K562 (cell line): ENCODE results near the gene INPP5E. TPM values are rescaled to one million over a fixed set of nuclear protein-coding genes. Genes with fewer than 3 reads are reported as not detected.

Experiments used
- ATAC-seq: fragments of 200-7000 bp; cut with Tn5 transposase; 3 replicates; pipeline ENCODE4 v1.9.1; 2020; ENCODE audit warnings: moderate library complexity
- BruUV-seq: library from RNA; stranded (reverse); fragments of 400-500 nt; replicated peaks from 2 replicates; lab custom pipeline; 2021; lab: Mats Ljungman, UMichigan
- CTCF ChIA-PET: fragments of 300-600 bp; formaldehyde crosslinking; extraction: SDS; loops from one replicate; lab custom pipeline; 2021; ENCODE audit warnings: low intra/inter-chr PET ratio; lab: Yijun Ruan, JAX
- POLR2A ChIA-PET: fragments of 300-600, 350-650 bp; sonication (Branson Sonifier 250); formaldehyde crosslinking; extraction: SDS; loops from one replicate; lab custom pipeline; 2021; ENCODE audit warnings: antibody characterized with exemption, inconsistent platforms; lab: Yijun Ruan, JAX
- DNase-seq, 4 experiments: peaks; one replicate each; pipeline versions ENCODE4 v3.0.0 to v3.0.0-alpha.2; 2011 to 2018; ENCODE audit warnings: low spot score in 3 of 4, mixed read lengths in 3 of 4; ENCODE audit errors: extremely low read depth in 1 of 4
- FAIRE-seq: peaks from 2 replicates; lab custom pipeline; 2011; peaks lifted over from hg19 to GRCh38; lab: Jason Lieb, UNC
- H2AFZ ChIP-seq: 2 replicates; pipeline ENCODE4 v1.6.0; 2011; ENCODE audit warnings: low read depth, low read length, control low read depth, inconsistent platforms
- H3K27ac ChIP-seq: fragments of 200-600 bp; 3 replicates; pipeline ENCODE4 v1.8.0; 2011; ENCODE audit warnings: low read depth, mild to moderate bottlenecking, control low read depth, inconsistent platforms, low read length, moderate library complexity, mixed read lengths; ENCODE audit errors: extremely low read depth
- H3K27me3 ChIP-seq, 2 experiments: fragments of 300-600 bp in 1 of 2; 2 replicates in 1 of 2; 3 replicates in 1 of 2; pipeline versions ENCODE4 v1.6.0 to v1.8.0; 2011; ENCODE audit warnings: inconsistent platforms in 2 of 2, low read length in 2 of 2, mild to moderate bottlenecking in 1 of 2, mixed read lengths in 1 of 2, moderate library complexity in 1 of 2; ENCODE audit not compliant: control insufficient read depth in 2 of 2, insufficient read depth in 2 of 2
- H3K36me3 ChIP-seq: fragments of 300-600 bp; 3 replicates; pipeline ENCODE4 v1.8.0; 2011; ENCODE audit warnings: mild to moderate bottlenecking, low read length, inconsistent platforms; ENCODE audit not compliant: control insufficient read depth, insufficient read depth
- H3K4me1 ChIP-seq, 2 experiments: fragments of 200-600 bp in 1 of 2; replicated peaks in 1 of 2; 2 replicates in 1 of 2; 3 replicates in 1 of 2; pipeline versions ENCODE4 v1.5.1 to v1.8.0; 2011; ENCODE audit warnings: inconsistent platforms in 2 of 2, low read length in 2 of 2, mild to moderate bottlenecking in 1 of 2, mixed read lengths in 1 of 2, moderate library complexity in 1 of 2; ENCODE audit not compliant: control insufficient read depth in 2 of 2, insufficient read depth in 2 of 2
- H3K4me2 ChIP-seq: 2 replicates; pipeline ENCODE4 v1.6.1; 2011; ENCODE audit warnings: low read length, control low read depth, inconsistent platforms, mixed read lengths; ENCODE audit not compliant: insufficient read depth
- H3K4me3 ChIP-seq: fragments of 200-600 bp; sonication (generic), shearing (Covaris generic); 2 replicates; pipeline ENCODE4 v1.5.1; 2016; ENCODE audit warnings: control low read depth, inconsistent platforms
- H3K79me2 ChIP-seq: fragments of 200-600 bp; 3 replicates; pipeline ENCODE4 v1.8.0; 2011; ENCODE audit warnings: low read length, inconsistent platforms; ENCODE audit not compliant: control insufficient read depth, insufficient read depth
- H3K9ac ChIP-seq, 2 experiments: 2 replicates each; pipeline versions ENCODE4 v1.6.0 to v1.6.1; 2011; ENCODE audit warnings: low read depth in 2 of 2, low read length in 2 of 2, control low read depth in 1 of 2, inconsistent platforms in 1 of 2, mild to moderate bottlenecking in 1 of 2, mixed read lengths in 1 of 2; ENCODE audit not compliant: insufficient read depth in 1 of 2
- H3K9me1 ChIP-seq: one replicate; pipeline ENCODE4 v1.6.0; 2011; ENCODE audit warnings: inconsistent platforms, mild to moderate bottlenecking, low read length, moderate library complexity; ENCODE audit not compliant: control insufficient read depth, insufficient read depth
- H3K9me3 ChIP-seq: replicated peaks from 2 replicates; pipeline ENCODE4 v1.5.1; 2011; ENCODE audit warnings: low read depth, low read length, inconsistent platforms; ENCODE audit not compliant: control insufficient read depth, insufficient read depth
- H4K20me1 ChIP-seq: replicated peaks from 2 replicates; pipeline ENCODE4 v1.6.1; 2011; ENCODE audit warnings: low read length, inconsistent platforms, mixed read lengths; ENCODE audit not compliant: control insufficient read depth, insufficient read depth
- CCAR2 ChIP-seq: fragments of 200-400 bp; formaldehyde crosslinking; IDR thresholded peaks from 2 replicates; pipeline ENCODE4 v1.6.1; 2017; ENCODE audit warnings: mild to moderate bottlenecking, low read depth, low read length
- KLF10 ChIP-seq: fragments of 250-450 bp; sonication (Bioruptor Pico); IDR thresholded peaks from 2 replicates; pipeline ENCODE4 v1.6.1; 2021; ENCODE audit warnings: matching md5 sums
- LARP7 ChIP-seq: fragments of 450-650 bp; IDR thresholded peaks from 2 replicates; pipeline ENCODE4 v1.6.1; 2016
- MCM3 ChIP-seq: fragments of 450-650 bp; IDR thresholded peaks from 2 replicates; pipeline ENCODE4 v1.6.1; 2016
- MEF2A ChIP-seq: IDR thresholded peaks from 2 replicates; pipeline ENCODE4 v1.6.1; 2011; ENCODE audit warnings: low read depth, mild to moderate bottlenecking, low read length, moderate library complexity; ENCODE audit not compliant: control insufficient read depth
- RBBP5 ChIP-seq: fragments of 200-600 bp; sonication (generic); IDR thresholded peaks from 2 replicates; pipeline ENCODE4 v1.6.1; 2012; ENCODE audit warnings: borderline replicate concordance, mild to moderate bottlenecking, low read length, control low read depth, inconsistent platforms; ENCODE audit not compliant: insufficient read depth, poor library complexity, severe bottlenecking
- RFX7 ChIP-seq: fragments of 250-450 bp; sonication (Bioruptor Pico); IDR thresholded peaks from 2 replicates; pipeline ENCODE4 v1.5.1; 2021; ENCODE audit warnings: mild to moderate bottlenecking
- SIRT6 ChIP-seq: IDR thresholded peaks from one replicate; pipeline ENCODE4 v1.6.1; 2012; ENCODE audit warnings: low read depth, mild to moderate bottlenecking, control low read depth, inconsistent platforms, low read length, moderate library complexity
- U2AF1 ChIP-seq: fragments of 200-400 bp; formaldehyde crosslinking; optimal IDR thresholded peaks from 2 replicates; pipeline ENCODE3; 2017; ENCODE audit warnings: mild to moderate bottlenecking, low read depth, low read length, moderate library complexity
- ZFPM2 ChIP-seq: fragments of 250-450 bp; sonication (Bioruptor Pico); IDR thresholded peaks from 2 replicates; pipeline ENCODE4 v1.5.1; 2022; ENCODE audit warnings: mild to moderate bottlenecking
- WGBS: fragments of 100-300 bp; shearing (Covaris generic); methylation state at CpG from one replicate; pipeline ENCODE4 v1.1.6; 2016; ENCODE audit warnings: low coverage, mixed read lengths; ENCODE audit not compliant: insufficient coverage; ENCODE audit errors: missing lambda C conversion rate; 5-methylcytosine and 5-hydroxymethylcytosine counted together
- in situ Hi-C: fragments of 300-500 bp; cut with MboI; formaldehyde crosslinking; loops from 4 replicates; pipeline ENCODE4 v1.15.0; 2018; ENCODE audit warnings: inconsistent platforms, mixed read lengths
- intact Hi-C: fragments of 100-400 bp; cut with micrococcal nuclease; formaldehyde crosslinking; loops from 2 replicates; pipeline ENCODE4 v1.14.2; 2022
- polyA plus RNA-seq, 8 experiments: library from polyadenylated mRNA; depleted of rRNA in 4 of 8; stranded (reverse) in 5 of 8; unstranded in 3 of 8; fragments of >200 nt; fragmentation: Nextera tagmentation in 2 of 8; fragmentation: Illumina TruSeq in 1 of 8; extraction: Ambion mirVana in 2 of 8; extraction: Trizol in 1 of 8; gene quantifications; 2 replicates each; pipeline versions ENCODE4 v1.2.1 to v1.2.3, GENCODE V29; 2011 to 2014; ENCODE audit warnings: inconsistent platforms in 1 of 8, missing spikeins in 1 of 8
- total RNA-seq, 7 experiments: library from RNA; depleted of rRNA in 6 of 7; stranded (reverse); fragments of >200 nt in 6 of 7; fragmentation: Illumina TruSeq in 2 of 7; extraction: Trizol in 2 of 7; gene quantifications; 2 replicates each; pipeline versions ENCODE4 v1.2.1 to v1.2.3, GENCODE V29; 2011 to 2021; ENCODE audit warnings: low replicate concordance in 1 of 7
- TF ChIP-seq, protein P1 (sequence below), 2 experiments: IDR thresholded peaks; 2 replicates each; pipeline ENCODE4 v1.6.1; 2012; ENCODE audit warnings: improper control_type of control experiment in 2 of 2, low read depth in 2 of 2, low read length in 2 of 2, borderline replicate concordance in 1 of 2
- TF ChIP-seq, protein P2 (sequence below): IDR thresholded peaks from 2 replicates; pipeline ENCODE4 v1.6.1; 2011; ENCODE audit not compliant: insufficient read length; ENCODE audit errors: extremely low read depth

Gene INPP5E
- total and polyA plus RNA-seq, 9 of the 15 experiments (the other 6 are each of a cell fraction or from before 2014, with no cell fraction given): 0.38 to 17.4 (median 4.9) TPM

DNA sequence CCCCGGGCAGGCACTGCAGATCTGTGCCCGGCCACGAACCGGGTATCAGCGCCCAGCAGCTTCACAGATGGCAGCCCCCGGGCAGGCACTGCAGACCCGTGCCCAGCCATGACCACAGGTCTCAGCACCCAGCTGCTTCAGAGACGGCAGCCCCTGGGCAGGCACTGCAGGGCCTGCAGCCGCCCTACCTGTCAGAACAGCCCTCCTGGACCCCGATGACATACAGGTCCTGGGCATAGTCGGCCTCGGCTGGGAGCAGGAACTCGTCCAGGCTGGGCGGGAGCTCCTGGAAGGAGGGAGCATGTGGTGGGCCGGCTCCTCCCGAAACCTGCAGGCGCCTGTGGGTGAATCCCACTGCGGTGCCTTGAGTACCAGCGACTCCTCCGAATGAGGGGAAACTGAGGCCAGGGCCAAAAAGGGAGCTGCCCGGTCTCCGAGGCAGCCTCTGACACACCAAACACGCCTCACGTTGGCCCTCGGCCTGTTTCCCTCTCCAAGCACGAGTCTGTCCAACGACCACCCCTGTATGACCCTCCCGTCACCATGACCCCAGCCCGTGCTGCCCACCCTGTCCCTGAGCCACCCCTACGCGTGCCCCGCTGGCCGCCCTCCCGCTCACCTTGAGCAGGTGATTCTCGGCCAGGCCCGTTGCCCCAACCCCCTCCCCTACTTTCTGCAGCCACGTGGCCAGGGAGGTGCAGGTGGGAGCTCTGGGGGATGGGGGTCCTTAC is 5.6 kb downstream of the INPP5E start:
- POLR2A ChIA-PET: interaction anchor here (0.6 to 5.6 kb wide), 4 partner anchors 9 to 16 kb away, joined by 3 to 33 read pairs (median 3); no protein-coding TSS in a partner anchor
- no peaks in the 10 kb centered on the region for H3K27me3 ChIP-seq

More for the DNA sequence above, 5.6 kb downstream of the INPP5E start:
- no peak overlapping the region for H3K4me2 ChIP-seq
- no peak overlapping the region for H3K4me3 ChIP-seq
- no TSS peak for BruUV-seq
- no peak overlapping the region for H2AFZ ChIP-seq
- peaks cover 59% of the 10 kb centered on the region; the same call in 1 of the 3 replicates for H3K36me3 ChIP-seq
- H3K4me1 ChIP-seq: peaks cover 17 to 60% of the 10 kb centered on the region in 2 experiments
- in situ Hi-C loops (no loop called here), intact Hi-C loops (no loop called here)
- H3K9me3 ChIP-seq: no peaks in the 10 kb centered on the region
- CTCF ChIA-PET: no interaction called here
- WGBS: 93% methylated on average over 21 of the region's 37 CpGs
- H3K9ac ChIP-seq: no peak overlapping the region
- TF ChIP-seq MCM3: no peak
- no peak for TF ChIP-seq KLF10 (CRISPR knock-in tag)
- TF ChIP-seq RFX7 (CRISPR knock-in tag): no peak
- TF ChIP-seq SIRT6: no peak
- TF ChIP-seq, protein P1, sequence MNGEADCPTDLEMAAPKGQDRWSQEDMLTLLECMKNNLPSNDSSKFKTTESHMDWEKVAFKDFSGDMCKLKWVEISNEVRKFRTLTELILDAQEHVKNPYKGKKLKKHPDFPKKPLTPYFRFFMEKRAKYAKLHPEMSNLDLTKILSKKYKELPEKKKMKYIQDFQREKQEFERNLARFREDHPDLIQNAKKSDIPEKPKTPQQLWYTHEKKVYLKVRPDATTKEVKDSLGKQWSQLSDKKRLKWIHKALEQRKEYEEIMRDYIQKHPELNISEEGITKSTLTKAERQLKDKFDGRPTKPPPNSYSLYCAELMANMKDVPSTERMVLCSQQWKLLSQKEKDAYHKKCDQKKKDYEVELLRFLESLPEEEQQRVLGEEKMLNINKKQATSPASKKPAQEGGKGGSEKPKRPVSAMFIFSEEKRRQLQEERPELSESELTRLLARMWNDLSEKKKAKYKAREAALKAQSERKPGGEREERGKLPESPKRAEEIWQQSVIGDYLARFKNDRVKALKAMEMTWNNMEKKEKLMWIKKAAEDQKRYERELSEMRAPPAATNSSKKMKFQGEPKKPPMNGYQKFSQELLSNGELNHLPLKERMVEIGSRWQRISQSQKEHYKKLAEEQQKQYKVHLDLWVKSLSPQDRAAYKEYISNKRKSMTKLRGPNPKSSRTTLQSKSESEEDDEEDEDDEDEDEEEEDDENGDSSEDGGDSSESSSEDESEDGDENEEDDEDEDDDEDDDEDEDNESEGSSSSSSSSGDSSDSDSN (IDR thresholded peaks at IDR 0.05; ENCODE audit: borderline replicate concordance in 1 of 2, low read depth in 2 of 2, low read length in 2 of 2): no peak
- no peak for TF ChIP-seq ZFPM2
- no peak for TF ChIP-seq CCAR2
- TF ChIP-seq U2AF1: no peak
- TF ChIP-seq RBBP5: no peak
- TF ChIP-seq LARP7: no peak
- TF ChIP-seq MEF2A: no peak
- TF ChIP-seq, protein P2, sequence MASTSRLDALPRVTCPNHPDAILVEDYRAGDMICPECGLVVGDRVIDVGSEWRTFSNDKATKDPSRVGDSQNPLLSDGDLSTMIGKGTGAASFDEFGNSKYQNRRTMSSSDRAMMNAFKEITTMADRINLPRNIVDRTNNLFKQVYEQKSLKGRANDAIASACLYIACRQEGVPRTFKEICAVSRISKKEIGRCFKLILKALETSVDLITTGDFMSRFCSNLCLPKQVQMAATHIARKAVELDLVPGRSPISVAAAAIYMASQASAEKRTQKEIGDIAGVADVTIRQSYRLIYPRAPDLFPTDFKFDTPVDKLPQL: no peak
- ATAC-seq (no peak), DNase-seq (no peak), FAIRE-seq (no peak)
- H3K27ac ChIP-seq: no peak overlapping the region
- peaks cover 43% of the 10 kb centered on the region for H3K79me2 ChIP-seq
- peaks cover 12% of the 10 kb centered on the region for H3K9me1 ChIP-seq
- H4K20me1 ChIP-seq: peaks cover 18% of the 10 kb centered on the region; the same call in 1 of the 2 replicates
